K562 (cell line): Measurements from ENCODE around the gene MYO5C. TPM values are rescaled to one million over a fixed set of nuclear protein-coding genes. Genes with fewer than 3 reads are reported as not detected.

Experiments used
- ATAC-seq: fragments of 200-7000 bp; cut with Tn5 transposase; 3 replicates; pipeline ENCODE4 v1.9.1; 2020; ENCODE audit warnings: moderate library complexity
- BruUV-seq: library from RNA; stranded (reverse); fragments of 400-500 nt; replicated peaks from 2 replicates; lab custom pipeline; 2021; lab: Mats Ljungman, UMichigan
- CTCF ChIA-PET: fragments of 300-600 bp; formaldehyde crosslinking; extraction: SDS; loops from one replicate; lab custom pipeline; 2021; ENCODE audit warnings: low intra/inter-chr PET ratio; lab: Yijun Ruan, JAX
- POLR2A ChIA-PET: fragments of 300-600, 350-650 bp; sonication (Branson Sonifier 250); formaldehyde crosslinking; extraction: SDS; loops from one replicate; lab custom pipeline; 2021; ENCODE audit warnings: antibody characterized with exemption, inconsistent platforms; lab: Yijun Ruan, JAX
- DNase-seq, 4 experiments: peaks; one replicate each; pipeline versions ENCODE4 v3.0.0 to v3.0.0-alpha.2; 2011 to 2018; ENCODE audit warnings: low spot score in 3 of 4, mixed read lengths in 3 of 4; ENCODE audit errors: extremely low read depth in 1 of 4
- FAIRE-seq: peaks from 2 replicates; lab custom pipeline; 2011; peaks lifted over from hg19 to GRCh38; lab: Jason Lieb, UNC
- H2AFZ ChIP-seq: 2 replicates; pipeline ENCODE4 v1.6.0; 2011; ENCODE audit warnings: low read depth, low read length, control low read depth, inconsistent platforms
- H3K27ac ChIP-seq: fragments of 200-600 bp; 3 replicates; pipeline ENCODE4 v1.8.0; 2011; ENCODE audit warnings: low read depth, mild to moderate bottlenecking, control low read depth, inconsistent platforms, low read length, moderate library complexity, mixed read lengths; ENCODE audit errors: extremely low read depth
- H3K27me3 ChIP-seq, 2 experiments: fragments of 300-600 bp in 1 of 2; 2 replicates in 1 of 2; 3 replicates in 1 of 2; pipeline versions ENCODE4 v1.6.0 to v1.8.0; 2011; ENCODE audit warnings: inconsistent platforms in 2 of 2, low read length in 2 of 2, mild to moderate bottlenecking in 1 of 2, mixed read lengths in 1 of 2, moderate library complexity in 1 of 2; ENCODE audit not compliant: control insufficient read depth in 2 of 2, insufficient read depth in 2 of 2
- H3K36me3 ChIP-seq: fragments of 300-600 bp; 3 replicates; pipeline ENCODE4 v1.8.0; 2011; ENCODE audit warnings: mild to moderate bottlenecking, low read length, inconsistent platforms; ENCODE audit not compliant: control insufficient read depth, insufficient read depth
- H3K4me1 ChIP-seq, 2 experiments: fragments of 200-600 bp in 1 of 2; replicated peaks in 1 of 2; 2 replicates in 1 of 2; 3 replicates in 1 of 2; pipeline versions ENCODE4 v1.5.1 to v1.8.0; 2011; ENCODE audit warnings: inconsistent platforms in 2 of 2, low read length in 2 of 2, mild to moderate bottlenecking in 1 of 2, mixed read lengths in 1 of 2, moderate library complexity in 1 of 2; ENCODE audit not compliant: control insufficient read depth in 2 of 2, insufficient read depth in 2 of 2
- H3K4me2 ChIP-seq: 2 replicates; pipeline ENCODE4 v1.6.1; 2011; ENCODE audit warnings: low read length, control low read depth, inconsistent platforms, mixed read lengths; ENCODE audit not compliant: insufficient read depth
- H3K4me3 ChIP-seq: fragments of 200-600 bp; sonication (generic), shearing (Covaris generic); 2 replicates; pipeline ENCODE4 v1.5.1; 2016; ENCODE audit warnings: control low read depth, inconsistent platforms
- H3K79me2 ChIP-seq: fragments of 200-600 bp; 3 replicates; pipeline ENCODE4 v1.8.0; 2011; ENCODE audit warnings: low read length, inconsistent platforms; ENCODE audit not compliant: control insufficient read depth, insufficient read depth
- H3K9ac ChIP-seq, 2 experiments: 2 replicates each; pipeline versions ENCODE4 v1.6.0 to v1.6.1; 2011; ENCODE audit warnings: low read depth in 2 of 2, low read length in 2 of 2, control low read depth in 1 of 2, inconsistent platforms in 1 of 2, mild to moderate bottlenecking in 1 of 2, mixed read lengths in 1 of 2; ENCODE audit not compliant: insufficient read depth in 1 of 2
- H3K9me1 ChIP-seq: one replicate; pipeline ENCODE4 v1.6.0; 2011; ENCODE audit warnings: inconsistent platforms, mild to moderate bottlenecking, low read length, moderate library complexity; ENCODE audit not compliant: control insufficient read depth, insufficient read depth
- H3K9me3 ChIP-seq: replicated peaks from 2 replicates; pipeline ENCODE4 v1.5.1; 2011; ENCODE audit warnings: low read depth, low read length, inconsistent platforms; ENCODE audit not compliant: control insufficient read depth, insufficient read depth
- H4K20me1 ChIP-seq: replicated peaks from 2 replicates; pipeline ENCODE4 v1.6.1; 2011; ENCODE audit warnings: low read length, inconsistent platforms, mixed read lengths; ENCODE audit not compliant: control insufficient read depth, insufficient read depth
- RBM39 ChIP-seq: fragments of 200-400 bp; formaldehyde crosslinking; optimal IDR thresholded peaks from 2 replicates; pipeline ENCODE3; 2018; ENCODE audit warnings: low read depth, low read length
- ZNF407 ChIP-seq: fragments of 450-650 bp; IDR thresholded peaks from 2 replicates; pipeline ENCODE4 v1.6.1; 2016; ENCODE audit warnings: low read depth
- WGBS: fragments of 100-300 bp; shearing (Covaris generic); methylation state at CpG from one replicate; pipeline ENCODE4 v1.1.6; 2016; ENCODE audit warnings: low coverage, mixed read lengths; ENCODE audit not compliant: insufficient coverage; ENCODE audit errors: missing lambda C conversion rate; 5-methylcytosine and 5-hydroxymethylcytosine counted together
- in situ Hi-C: fragments of 300-500 bp; cut with MboI; formaldehyde crosslinking; loops from 4 replicates; pipeline ENCODE4 v1.15.0; 2018; ENCODE audit warnings: inconsistent platforms, mixed read lengths
- intact Hi-C: fragments of 100-400 bp; cut with micrococcal nuclease; formaldehyde crosslinking; loops from 2 replicates; pipeline ENCODE4 v1.14.2; 2022
- polyA plus RNA-seq, 8 experiments: library from polyadenylated mRNA; depleted of rRNA in 4 of 8; stranded (reverse) in 5 of 8; unstranded in 3 of 8; fragments of >200 nt; fragmentation: Nextera tagmentation in 2 of 8; fragmentation: Illumina TruSeq in 1 of 8; extraction: Ambion mirVana in 2 of 8; extraction: Trizol in 1 of 8; gene quantifications; 2 replicates each; pipeline versions ENCODE4 v1.2.1 to v1.2.3, GENCODE V29; 2011 to 2014; ENCODE audit warnings: inconsistent platforms in 1 of 8, missing spikeins in 1 of 8
- total RNA-seq, 7 experiments: library from RNA; depleted of rRNA in 6 of 7; stranded (reverse); fragments of >200 nt in 6 of 7; fragmentation: Illumina TruSeq in 2 of 7; extraction: Trizol in 2 of 7; gene quantifications; 2 replicates each; pipeline versions ENCODE4 v1.2.1 to v1.2.3, GENCODE V29; 2011 to 2021; ENCODE audit warnings: low replicate concordance in 1 of 7

MYO5C gene
- total and polyA plus RNA-seq, 9 of the 15 experiments (the other 6 are each of a cell fraction or from before 2014, with no cell fraction given), result 0.01 to 0.24 TPM; not detected in 7

DNA sequence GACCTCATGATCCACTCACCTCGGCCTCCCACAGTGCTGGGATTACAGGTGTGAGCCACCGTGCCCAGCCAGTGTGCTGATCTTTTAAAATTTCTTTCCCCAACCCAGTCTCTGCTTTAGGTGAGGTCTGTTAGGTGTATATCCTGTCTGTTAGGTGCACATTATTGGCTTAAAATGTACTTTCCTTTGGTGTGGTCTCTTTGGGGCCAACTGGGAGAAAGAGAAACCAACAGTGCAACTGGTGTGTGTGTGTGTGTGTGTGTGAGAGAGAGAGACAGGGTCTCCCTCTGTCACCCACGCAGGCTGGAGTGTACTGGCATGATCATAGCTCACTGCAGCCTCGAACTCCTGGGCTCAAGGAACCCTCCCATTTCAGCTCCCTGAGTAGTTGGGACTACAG, 54.1 kb downstream of the MYO5C start:
- no peak overlapping the region for H2AFZ ChIP-seq
- H4K20me1 ChIP-seq, result no peaks in the 10 kb centered on the region; the same call in 1 of the 2 replicates
- 0% methylated on average over 4 of the region's 4 CpGs for WGBS
- no peak overlapping the region for H3K9ac ChIP-seq
- ChIA-PET POLR2A (no interaction called here), CTCF (no interaction called here)
- in situ Hi-C loops, result no loop called here
- no peak for DNase-seq
- no peak overlapping the region for H3K4me2 ChIP-seq
- BruUV-seq, result no TSS peak
- no peaks in the 10 kb centered on the region for H3K4me1 ChIP-seq
- no peak for FAIRE-seq
- H3K27ac ChIP-seq, result no peak overlapping the region
- no peaks in the 10 kb centered on the region for H3K9me3 ChIP-seq
- ATAC-seq, result no peak
- peaks cover 39 to 69% of the 10 kb centered on the region in 2 experiments; a peak in 4 of 5 replicates for H3K27me3 ChIP-seq
- no peaks in the 10 kb centered on the region for H3K79me2 ChIP-seq
- TF ChIP-seq RBM39, result no peak
- TF ChIP-seq ZNF407, result no peak
- TF ChIP-seq, all 486 proteins: peak for 0
- H3K36me3 ChIP-seq, result no peaks in the 10 kb centered on the region
- intact Hi-C loops, result no loop called here
- no peaks in the 10 kb centered on the region for H3K9me1 ChIP-seq
- no peak overlapping the region for H3K4me3 ChIP-seq
